Raji (cell line): ENCODE results near the gene MDFIC2.

Experiments used
- POLR2A ChIP-seq: IDR thresholded peaks from 2 replicates; pipeline ENCODE4 v1.6.1; 2011; ENCODE audit warnings: low read depth, low read length, control low read depth; ENCODE audit not compliant: insufficient read depth

Gene MDFIC2

GRCh38 chr3:70312336-70312735, at the start of gene MDFIC2:
Gene MDFIC2, minus strand, starts transcription at chr3:70312638. Its CDS starts 665 bp downstream, at chr3:70311973.
- no peak for TF ChIP-seq POLR2A

- TF ChIP-seq POLR2A = no peak
Measured at GRCh38 chr3:70360979-70361760, 48.7 kb upstream of the MDFIC2 start.

GRCh38 chr3:70359711-70360110, 47.3 kb upstream of the MDFIC2 start:
- TF ChIP-seq POLR2A = no peak

- TF ChIP-seq POLR2A = no peak
Measured at GRCh38 chr3:70358978-70359580, 46.6 kb upstream of the MDFIC2 start.

GRCh38 chr3:70352215-70352614, 39.8 kb upstream of the MDFIC2 start:
- TF ChIP-seq POLR2A = no peak

- TF ChIP-seq POLR2A = no peak
Measured at GRCh38 chr3:70342149-70342548, 29.7 kb upstream of the MDFIC2 start.

- TF ChIP-seq POLR2A = no peak
Measured at GRCh38 chr3:70333080-70333479, 20.6 kb upstream of the MDFIC2 start.

- TF ChIP-seq POLR2A = no peak
Measured at GRCh38 chr3:70315021-70315420, 2.6 kb upstream of the MDFIC2 start.

- TF ChIP-seq POLR2A = no peak
Measured at GRCh38 chr3:70310809-70311208, 1.6 kb downstream of the MDFIC2 start.

- TF ChIP-seq POLR2A = no peak
Measured at GRCh38 chr3:70309591-70309990, 2.8 kb downstream of the MDFIC2 start.

GRCh38 chr3:70308760-70309159, 3.7 kb downstream of the MDFIC2 start:
- no peak for TF ChIP-seq POLR2A

GRCh38 chr3:70306736-70307135, 5.7 kb downstream of the MDFIC2 start:
- TF ChIP-seq POLR2A = no peak

GRCh38 chr3:70298385-70298784, 14.1 kb downstream of the MDFIC2 start:
- TF ChIP-seq POLR2A = no peak

GRCh38 chr3:70291097-70291482, 21.3 kb downstream of the MDFIC2 start:
- TF ChIP-seq POLR2A = no peak

GRCh38 chr3:70281663-70282062, 30.8 kb downstream of the MDFIC2 start:
- no peak for TF ChIP-seq POLR2A

- TF ChIP-seq POLR2A = no peak
Measured at GRCh38 chr3:70277304-70277703, 35.1 kb downstream of the MDFIC2 start.
